Caco-2 (cell line): ENCODE measurements around the gene C1QL1. TPM values are rescaled to one million over a fixed set of nuclear protein-coding genes. Genes with fewer than 3 reads are reported as not detected.

Experiments used
- BruUV-seq: library from RNA; stranded (reverse); fragments of 400-500 nt; replicated peaks from 2 replicates; lab custom pipeline; 2021; lab: Mats Ljungman, UMichigan
- CTCF ChIA-PET: fragments of 300-600 bp; sonication (Branson Sonifier 250); formaldehyde crosslinking; loops from one replicate; lab custom pipeline; 2022; ENCODE audit warnings: antibody characterized with exemption; lab: Charles Lee
- POLR2A ChIA-PET: fragments of 300-600 bp; sonication (Branson Sonifier 250); formaldehyde crosslinking; loops from one replicate; lab custom pipeline; 2022; ENCODE audit warnings: antibody characterized with exemption; lab: Charles Lee
- DNase-seq, 2 experiments: peaks; one replicate each; pipeline versions ENCODE4 v3.0.0 to v3.0.0-alpha.2; 2020 to 2022
- H3K27me3 ChIP-seq: replicated peaks from 2 replicates; pipeline ENCODE4 v1.6.0; 2011; ENCODE audit warnings: low read length; ENCODE audit not compliant: control insufficient read depth, insufficient read depth
- H3K36me3 ChIP-seq: 2 replicates; pipeline ENCODE4 v1.5.1; 2011; ENCODE audit warnings: low read length; ENCODE audit not compliant: control insufficient read depth, insufficient read depth
- H3K4me1 ChIP-seq: fragments of 250-450 bp; sonication (Bioruptor Pico); 2 replicates; pipeline ENCODE4 v1.5.1; 2020; ENCODE audit warnings: mild to moderate bottlenecking
- H3K4me3 ChIP-seq: 2 replicates; pipeline ENCODE4 v1.5.1; 2011; ENCODE audit warnings: low read depth, mild to moderate bottlenecking, control low read depth, low read length
- H3K9me3 ChIP-seq: fragments of 250-450 bp; sonication (Bioruptor Pico); 2 replicates; pipeline ENCODE4 v1.5.1; 2020; ENCODE audit warnings: mild to moderate bottlenecking, moderate library complexity
- H3K27ac Mint-ChIP-seq: one replicate; pipeline ENCODE4 v1.8.0; 2022; ENCODE audit warnings: mixed read lengths; ENCODE audit not compliant: unreplicated experiment
- H3K27me3 Mint-ChIP-seq: one replicate; pipeline ENCODE4 v1.8.0; 2022; ENCODE audit warnings: mixed read lengths; ENCODE audit not compliant: insufficient read depth, unreplicated experiment
- H3K36me3 Mint-ChIP-seq: one replicate; pipeline ENCODE4 v1.8.0; 2022; ENCODE audit warnings: mild to moderate bottlenecking, mixed read lengths; ENCODE audit not compliant: insufficient read depth, unreplicated experiment
- H3K4me1 Mint-ChIP-seq: one replicate; pipeline ENCODE4 v1.8.0; 2022; ENCODE audit warnings: low read depth, mixed read lengths; ENCODE audit not compliant: unreplicated experiment
- H3K4me3 Mint-ChIP-seq: one replicate; pipeline ENCODE4 v1.8.0; 2022; ENCODE audit warnings: mild to moderate bottlenecking, moderate library complexity, mixed read lengths; ENCODE audit not compliant: unreplicated experiment
- H3K9me3 Mint-ChIP-seq: one replicate; pipeline ENCODE4 v1.8.0; 2022; ENCODE audit warnings: mixed read lengths; ENCODE audit not compliant: unreplicated experiment
- intact Hi-C: fragments of 100-400 bp; cut with micrococcal nuclease; formaldehyde crosslinking; loops from one replicate; pipeline ENCODE4 v1.10.0; 2022; ENCODE audit not compliant: unreplicated experiment
- total RNA-seq: library from RNA; stranded (reverse); gene quantifications from 2 replicates; pipeline ENCODE4 v1.2.3, GENCODE V29; 2022
- TF ChIP-seq, protein P1 (sequence below), 2 experiments: fragments of 200-600 bp in 1 of 2; IDR thresholded peaks; 1 replicate in 1 of 2; 2 replicates in 1 of 2; pipeline versions ENCODE4 v1.5.1 to v1.8.0; 2011 to 2022; ENCODE audit warnings: antibody characterized with exemption in 1 of 2, control low read depth in 1 of 2, inconsistent platforms in 1 of 2, low read depth in 1 of 2, low read length in 1 of 2, mild to moderate bottlenecking in 1 of 2, moderate library complexity in 1 of 2; ENCODE audit not compliant: insufficient read depth in 1 of 2, severe bottlenecking in 1 of 2, unreplicated experiment in 1 of 2

The C1QL1 gene
- total RNA-seq, 1 experiment from 2014 or later, result 5.2 TPM

DNA sequence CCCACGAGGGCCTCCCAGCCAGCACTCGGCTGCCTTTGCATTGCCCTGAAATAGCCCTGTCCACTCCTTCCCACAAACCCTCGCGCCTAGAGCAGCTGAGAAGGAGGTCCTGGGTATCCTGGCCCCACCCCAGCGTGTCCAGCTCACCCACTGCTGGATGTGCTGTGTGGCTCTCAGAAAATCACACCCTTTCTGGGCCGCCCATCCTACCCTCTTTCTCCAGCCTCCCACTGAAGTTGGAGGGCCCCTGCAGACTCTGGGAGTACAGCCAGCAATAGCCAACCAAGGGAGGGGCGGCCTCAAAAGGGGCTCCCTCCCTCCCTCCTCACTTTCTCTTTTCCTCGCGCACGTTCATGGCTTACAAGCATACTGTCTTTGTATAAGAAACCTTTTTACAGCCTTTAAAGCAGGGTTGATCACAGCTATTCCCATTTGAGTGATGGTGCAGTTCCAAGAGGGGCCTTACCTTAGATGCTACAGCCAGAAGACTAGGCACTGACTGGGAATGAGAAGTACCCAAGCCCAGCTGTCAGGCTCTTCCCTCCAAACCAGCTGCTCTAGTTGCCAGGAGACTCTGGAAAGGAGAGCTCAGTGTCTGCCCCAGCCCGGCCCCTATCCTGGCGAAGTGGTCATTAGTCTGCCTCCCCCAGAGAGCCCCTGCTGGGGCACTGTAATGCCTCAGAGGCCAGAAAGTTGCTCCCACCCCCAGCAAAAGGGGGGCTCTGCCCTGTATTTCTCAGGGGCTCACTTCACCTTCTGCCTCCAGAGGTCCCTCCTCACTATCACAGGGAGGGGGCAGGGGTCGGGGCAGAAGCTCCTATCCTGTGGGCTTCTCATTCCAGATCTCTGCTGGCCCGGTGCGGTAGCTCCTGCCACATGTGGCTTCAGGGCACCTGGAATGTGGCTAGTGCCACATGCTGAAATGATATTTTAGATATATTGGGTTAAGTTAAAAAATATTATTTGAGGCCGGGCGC is 45.2 kb upstream of the C1QL1 start:
- ChIA-PET CTCF (interaction anchor here (1.4 to 1.6 kb wide), 2 partner anchors 93 to 122 kb away, joined by 3 to 5 read pairs; partner anchors contain the start of gene ACBD4), POLR2A (no interaction called here)
- intact Hi-C loops, result no loop called here
- Histone ChIP-seq H3K27me3 (no peaks in the 10 kb centered on the region), H3K36me3 (no peaks in the 10 kb centered on the region), H3K4me3 (no peak overlapping the region), H3K4me1 (peaks cover under 1% of the 10 kb centered on the region; the same call in 1 of the 2 replicates), H3K9me3 (no peaks in the 10 kb centered on the region)
- Mint-ChIP-seq H3K36me3 (no peaks in the 10 kb centered on the region), H3K4me1 (no peaks in the 10 kb centered on the region), H3K27ac (no peak overlapping the region), H3K4me3 (no peak overlapping the region), H3K9me3 (no peaks in the 10 kb centered on the region), H3K27me3 (no peaks in the 10 kb centered on the region)
- no TSS peak for BruUV-seq
- TF ChIP-seq, protein P1, sequence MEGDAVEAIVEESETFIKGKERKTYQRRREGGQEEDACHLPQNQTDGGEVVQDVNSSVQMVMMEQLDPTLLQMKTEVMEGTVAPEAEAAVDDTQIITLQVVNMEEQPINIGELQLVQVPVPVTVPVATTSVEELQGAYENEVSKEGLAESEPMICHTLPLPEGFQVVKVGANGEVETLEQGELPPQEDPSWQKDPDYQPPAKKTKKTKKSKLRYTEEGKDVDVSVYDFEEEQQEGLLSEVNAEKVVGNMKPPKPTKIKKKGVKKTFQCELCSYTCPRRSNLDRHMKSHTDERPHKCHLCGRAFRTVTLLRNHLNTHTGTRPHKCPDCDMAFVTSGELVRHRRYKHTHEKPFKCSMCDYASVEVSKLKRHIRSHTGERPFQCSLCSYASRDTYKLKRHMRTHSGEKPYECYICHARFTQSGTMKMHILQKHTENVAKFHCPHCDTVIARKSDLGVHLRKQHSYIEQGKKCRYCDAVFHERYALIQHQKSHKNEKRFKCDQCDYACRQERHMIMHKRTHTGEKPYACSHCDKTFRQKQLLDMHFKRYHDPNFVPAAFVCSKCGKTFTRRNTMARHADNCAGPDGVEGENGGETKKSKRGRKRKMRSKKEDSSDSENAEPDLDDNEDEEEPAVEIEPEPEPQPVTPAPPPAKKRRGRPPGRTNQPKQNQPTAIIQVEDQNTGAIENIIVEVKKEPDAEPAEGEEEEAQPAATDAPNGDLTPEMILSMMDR (IDR thresholded peaks at IDR 0.05; ENCODE audit: insufficient read depth in 1 of 2, low read depth in 1 of 2, low read length in 1 of 2, severe bottlenecking in 1 of 2, unreplicated experiment in 1 of 2), result no peak
- no peak for DNase-seq

- Mint-ChIP-seq H3K36me3 (no peaks in the 10 kb centered on the region), H3K27ac (no peak overlapping the region), H3K4me1 (no peaks in the 10 kb centered on the region), H3K27me3 (no peaks in the 10 kb centered on the region), H3K9me3 (no peaks in the 10 kb centered on the region), H3K4me3 (no peak overlapping the region)
- intact Hi-C loops, result no loop called here
- no peaks in the 10 kb centered on the region for H3K9me3 ChIP-seq
- BruUV-seq, result no TSS peak
- H3K36me3 ChIP-seq, result no peaks in the 10 kb centered on the region
- ChIA-PET POLR2A (interaction anchor here (1.0 kb wide), 1 partner anchor 71 kb away, joined by 8 read pairs; no protein-coding TSS in a partner anchor), CTCF (interaction anchor here (1.3 kb wide), 1 partner anchor 10 kb away, joined by 3 read pairs; no protein-coding TSS in a partner anchor)
- no peak overlapping the region for H3K4me3 ChIP-seq
- TF ChIP-seq, protein P1 (IDR thresholded peaks at IDR 0.05; ENCODE audit: insufficient read depth in 1 of 2, low read depth in 1 of 2, low read length in 1 of 2, severe bottlenecking in 1 of 2, unreplicated experiment in 1 of 2), result no peak
- H3K4me1 ChIP-seq, result no peaks in the 10 kb centered on the region
- H3K27me3 ChIP-seq, result no peaks in the 10 kb centered on the region
- DNase-seq, result no peak
Measured at GRCh38 chr17:45011767-45012166, 43.7 kb upstream of the C1QL1 start.

DNA sequence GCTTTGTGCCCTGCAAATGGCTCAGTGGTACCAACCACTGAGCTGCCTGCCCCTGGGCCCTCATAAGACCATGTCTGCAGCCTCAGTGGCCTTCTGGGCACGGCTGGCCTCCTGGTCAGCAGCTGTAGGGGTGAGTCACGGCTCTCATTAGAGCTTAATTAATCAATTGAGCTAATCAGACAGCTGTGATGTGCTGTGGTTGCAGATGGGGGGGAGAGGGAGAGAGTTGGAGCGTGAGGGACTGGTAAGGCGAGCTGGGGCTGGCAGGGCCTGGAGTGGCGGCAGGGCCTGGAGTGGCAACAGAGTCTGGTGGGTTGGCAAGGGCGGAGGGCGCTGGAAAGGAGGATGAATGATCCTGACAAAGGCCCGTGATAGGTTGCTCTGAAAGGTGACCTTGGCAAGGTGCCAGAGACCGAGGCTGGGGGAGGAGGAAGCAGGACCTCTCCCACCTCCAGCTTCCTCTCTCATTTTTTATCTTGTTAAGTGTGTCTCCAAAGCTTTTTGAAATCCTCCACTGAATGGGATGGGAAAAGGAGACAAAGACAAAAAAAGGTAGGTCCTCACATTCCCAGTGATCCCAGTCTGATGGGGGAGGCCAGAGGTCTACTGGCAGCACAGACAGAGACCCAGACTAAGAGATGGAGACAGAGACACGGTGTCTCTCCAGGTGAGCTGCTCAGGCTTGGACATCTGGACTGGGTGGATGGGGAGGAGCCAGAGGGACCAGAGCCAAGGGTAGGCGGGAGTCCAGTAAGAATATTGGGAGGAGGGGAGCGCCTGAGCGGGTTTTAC is 41.8 kb upstream of the C1QL1 start:
- H3K4me3 ChIP-seq, result no peak overlapping the region
- ChIA-PET POLR2A (interaction anchor here (0.6 kb wide), 1 partner anchor 31 kb away, joined by 3 read pairs; no protein-coding TSS in a partner anchor), CTCF (no interaction called here)
- no peaks in the 10 kb centered on the region for H3K9me3 Mint-ChIP-seq
- no peaks in the 10 kb centered on the region for H3K36me3 ChIP-seq
- H3K4me3 Mint-ChIP-seq, result no peak overlapping the region
- H3K4me1 Mint-ChIP-seq, result no peaks in the 10 kb centered on the region
- H3K4me1 ChIP-seq, result no peaks in the 10 kb centered on the region
- no peaks in the 10 kb centered on the region for H3K27me3 ChIP-seq
- H3K9me3 ChIP-seq, result no peaks in the 10 kb centered on the region
- DNase-seq, result no peak
- H3K27me3 Mint-ChIP-seq, result no peaks in the 10 kb centered on the region
- BruUV-seq, result no TSS peak
- no peaks in the 10 kb centered on the region for H3K36me3 Mint-ChIP-seq
- intact Hi-C loops, result no loop called here
- no peak overlapping the region for H3K27ac Mint-ChIP-seq
- TF ChIP-seq, protein P1 (IDR thresholded peaks at IDR 0.05; ENCODE audit: insufficient read depth in 1 of 2, low read depth in 1 of 2, low read length in 1 of 2, severe bottlenecking in 1 of 2, unreplicated experiment in 1 of 2), result no peak
